ENCODE results near the gene NAP1L4. TPM values are rescaled to one million over a fixed set of nuclear protein-coding genes. Genes with fewer than 3 reads are reported as not detected.

NAP1L4 gene
- total RNA-seq, 1 experiment from 2014 or later: 80.5 TPM

DNA sequence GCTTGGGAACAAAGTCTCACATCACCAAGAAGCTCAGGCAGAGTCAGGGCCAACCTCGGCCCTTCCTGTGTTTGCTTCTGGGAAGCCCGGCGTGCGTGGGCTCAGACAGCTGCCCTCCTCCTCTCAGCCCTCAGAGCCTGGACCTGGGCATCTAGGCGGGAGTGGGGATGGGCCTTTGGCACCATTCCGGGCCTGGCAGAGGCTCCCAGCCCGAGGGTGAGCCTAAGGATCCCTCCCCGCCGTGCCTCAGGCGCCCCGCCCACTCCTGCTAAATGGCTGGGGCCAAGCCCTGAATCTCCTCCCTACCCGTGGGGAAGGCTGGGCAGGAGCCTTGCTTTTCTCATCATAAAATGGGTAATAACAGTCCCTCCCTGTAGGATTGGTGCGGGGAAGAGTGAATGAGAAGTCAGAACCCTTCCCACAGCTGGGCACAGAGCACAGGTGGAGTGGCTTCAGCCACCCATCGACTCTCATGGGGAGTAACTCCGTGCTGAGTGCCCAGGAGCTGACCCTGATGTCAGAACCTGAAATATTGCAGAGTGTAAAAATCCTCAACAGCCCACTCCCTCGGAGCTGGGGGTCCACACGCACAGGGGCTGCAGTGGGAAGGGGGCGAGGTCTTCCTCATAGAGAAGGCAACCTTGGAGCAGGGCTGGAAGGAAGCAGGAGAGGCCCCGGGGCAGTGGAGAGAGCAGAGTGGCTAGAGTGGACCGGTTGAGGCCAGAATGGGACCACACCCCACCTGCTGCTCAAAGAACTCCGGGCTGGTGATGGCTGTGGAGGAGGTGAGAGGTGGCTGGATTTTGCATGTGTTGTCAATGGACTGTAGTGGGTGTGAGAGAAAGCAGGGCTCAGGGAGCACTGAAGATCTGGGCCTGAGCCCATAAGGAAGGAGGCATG, 87.7 kb downstream of the NAP1L4 start:
- no peaks in the 10 kb centered on the region for H4K20me1 ChIP-seq (ENCODE audit: insufficient read depth, low read depth, low read length)
- no peak for DNase-seq
- H3K9ac ChIP-seq (ENCODE audit: low read length): no peak overlapping the region
- no peak overlapping the region for H3K4me2 ChIP-seq (ENCODE audit: low read depth, low read length, poor library complexity, severe bottlenecking)
- no peaks in the 10 kb centered on the region for H3K9me2 ChIP-seq (replicated peaks; ENCODE audit: insufficient read depth, low read length)
- peaks cover 18% of the 10 kb centered on the region for H3K4me1 ChIP-seq (ENCODE audit: low read length)
- no peaks in the 10 kb centered on the region for H3K79me2 ChIP-seq (ENCODE audit: low read length)
- no peaks in the 10 kb centered on the region for H3K36me3 ChIP-seq (ENCODE audit: insufficient read depth, low read length)
- no peaks in the 10 kb centered on the region for H3K9me3 ChIP-seq (ENCODE audit: low read length)
- no peak overlapping the region for H3K27ac ChIP-seq (ENCODE audit: low read length)
- H3K4me3 ChIP-seq (ENCODE audit: low read length): no peak overlapping the region
- no peaks in the 10 kb centered on the region for H3K27me3 ChIP-seq (ENCODE audit: low read length)
- H2AFZ ChIP-seq (ENCODE audit: low read length): no peak overlapping the region

DNA sequence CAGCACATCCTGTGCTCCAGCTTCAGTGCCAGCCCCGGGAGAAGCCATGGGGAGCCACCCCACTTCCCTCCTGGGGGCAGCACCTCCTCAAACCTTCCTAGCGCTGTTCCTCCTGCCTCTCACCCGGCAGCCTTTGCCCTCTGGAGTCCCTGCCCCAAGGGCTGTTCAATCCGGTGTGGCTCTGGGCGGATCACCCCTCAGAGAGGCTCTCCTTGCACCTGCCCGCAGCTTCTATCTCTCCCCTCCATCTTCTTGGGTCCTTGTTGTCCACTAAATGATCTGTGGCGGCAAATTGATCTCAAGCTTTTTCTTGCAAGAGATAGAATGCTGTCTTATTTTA, 88.5 kb downstream of the NAP1L4 start:
- no peak for DNase-seq
- H3K27me3 ChIP-seq (ENCODE audit: low read length): no peaks in the 10 kb centered on the region
- H3K9ac ChIP-seq (ENCODE audit: low read length): no peak overlapping the region
- H3K9me3 ChIP-seq (ENCODE audit: low read length): no peaks in the 10 kb centered on the region
- no peaks in the 10 kb centered on the region for H3K79me2 ChIP-seq (ENCODE audit: low read length)
- no peak overlapping the region for H3K4me3 ChIP-seq (ENCODE audit: low read length)
- H3K36me3 ChIP-seq (ENCODE audit: insufficient read depth, low read length): no peaks in the 10 kb centered on the region
- no peak overlapping the region for H2AFZ ChIP-seq (ENCODE audit: low read length)
- H3K9me2 ChIP-seq (replicated peaks; ENCODE audit: insufficient read depth, low read length): no peaks in the 10 kb centered on the region
- H3K4me1 ChIP-seq (ENCODE audit: low read length): peaks cover 18% of the 10 kb centered on the region
- no peaks in the 10 kb centered on the region for H4K20me1 ChIP-seq (ENCODE audit: insufficient read depth, low read depth, low read length)
- H3K4me2 ChIP-seq (ENCODE audit: low read depth, low read length, poor library complexity, severe bottlenecking): no peak overlapping the region
- no peak overlapping the region for H3K27ac ChIP-seq (ENCODE audit: low read length)

DNA sequence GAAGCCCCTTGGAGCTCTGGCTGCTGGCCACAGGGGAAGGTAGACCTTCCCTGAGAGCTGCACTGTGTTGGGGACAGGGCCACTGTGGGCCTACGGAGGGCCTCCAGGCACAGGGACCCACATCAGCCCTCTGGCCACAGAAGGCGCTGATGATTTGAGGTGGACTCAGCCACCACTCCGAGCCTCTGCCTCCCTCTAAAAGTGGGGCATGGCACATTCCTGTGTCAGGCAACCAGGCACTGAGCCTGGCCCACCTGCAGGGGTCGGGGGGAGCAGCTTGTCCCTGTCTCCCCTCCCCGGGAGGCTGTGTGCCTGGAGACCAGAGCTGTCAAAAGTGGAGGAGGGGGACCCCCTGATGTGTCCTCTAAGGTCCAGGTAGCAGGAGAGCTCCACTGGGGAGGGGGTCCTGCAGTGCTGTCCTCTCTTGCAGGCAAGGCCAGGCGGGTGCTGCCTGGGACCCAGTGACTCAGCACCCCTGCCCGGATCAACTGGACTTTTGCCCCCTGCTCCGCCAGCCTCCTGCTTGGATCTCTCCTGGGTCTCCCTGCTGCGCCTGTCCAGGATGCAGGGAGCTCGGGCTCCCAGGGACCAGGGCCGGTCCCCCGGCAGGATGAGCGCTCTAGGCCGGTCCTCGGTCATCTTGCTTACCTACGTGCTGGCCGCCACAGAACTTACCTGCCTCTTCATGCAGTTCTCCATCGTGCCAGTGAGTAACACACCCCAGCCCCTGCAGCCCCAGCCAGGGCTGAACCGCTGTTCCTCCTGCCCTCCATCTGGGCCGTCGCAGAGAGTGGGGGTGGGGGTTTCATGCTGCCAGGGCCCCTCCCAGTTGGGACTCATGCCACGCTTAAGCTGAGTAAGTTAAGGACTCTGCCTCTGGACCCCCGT, 89.1 kb downstream of the NAP1L4 start:
- Histone ChIP-seq H3K79me2 (ENCODE audit: low read length) (no peaks in the 10 kb centered on the region), H3K27ac (ENCODE audit: low read length) (no peak overlapping the region), H3K4me3 (ENCODE audit: low read length) (peak overlapping the region; percentile 86), H3K4me2 (ENCODE audit: low read depth, low read length, poor library complexity, severe bottlenecking) (peak overlapping the region; percentile 93), H3K27me3 (ENCODE audit: low read length) (no peaks in the 10 kb centered on the region), H3K36me3 (ENCODE audit: insufficient read depth, low read length) (no peaks in the 10 kb centered on the region), H3K9me3 (ENCODE audit: low read length) (no peaks in the 10 kb centered on the region), H3K9ac (ENCODE audit: low read length) (peak overlapping the region; percentile 88), H3K9me2 (replicated peaks; ENCODE audit: insufficient read depth, low read length) (no peaks in the 10 kb centered on the region), H2AFZ (ENCODE audit: low read length) (0 out of 2 replicates have a peak overlapping the region, but pooled peaks have one; percentile 74), H3K4me1 (ENCODE audit: low read length) (peaks cover 18% of the 10 kb centered on the region), H4K20me1 (ENCODE audit: insufficient read depth, low read depth, low read length) (no peaks in the 10 kb centered on the region)
- DNase-seq: no peak

DNA sequence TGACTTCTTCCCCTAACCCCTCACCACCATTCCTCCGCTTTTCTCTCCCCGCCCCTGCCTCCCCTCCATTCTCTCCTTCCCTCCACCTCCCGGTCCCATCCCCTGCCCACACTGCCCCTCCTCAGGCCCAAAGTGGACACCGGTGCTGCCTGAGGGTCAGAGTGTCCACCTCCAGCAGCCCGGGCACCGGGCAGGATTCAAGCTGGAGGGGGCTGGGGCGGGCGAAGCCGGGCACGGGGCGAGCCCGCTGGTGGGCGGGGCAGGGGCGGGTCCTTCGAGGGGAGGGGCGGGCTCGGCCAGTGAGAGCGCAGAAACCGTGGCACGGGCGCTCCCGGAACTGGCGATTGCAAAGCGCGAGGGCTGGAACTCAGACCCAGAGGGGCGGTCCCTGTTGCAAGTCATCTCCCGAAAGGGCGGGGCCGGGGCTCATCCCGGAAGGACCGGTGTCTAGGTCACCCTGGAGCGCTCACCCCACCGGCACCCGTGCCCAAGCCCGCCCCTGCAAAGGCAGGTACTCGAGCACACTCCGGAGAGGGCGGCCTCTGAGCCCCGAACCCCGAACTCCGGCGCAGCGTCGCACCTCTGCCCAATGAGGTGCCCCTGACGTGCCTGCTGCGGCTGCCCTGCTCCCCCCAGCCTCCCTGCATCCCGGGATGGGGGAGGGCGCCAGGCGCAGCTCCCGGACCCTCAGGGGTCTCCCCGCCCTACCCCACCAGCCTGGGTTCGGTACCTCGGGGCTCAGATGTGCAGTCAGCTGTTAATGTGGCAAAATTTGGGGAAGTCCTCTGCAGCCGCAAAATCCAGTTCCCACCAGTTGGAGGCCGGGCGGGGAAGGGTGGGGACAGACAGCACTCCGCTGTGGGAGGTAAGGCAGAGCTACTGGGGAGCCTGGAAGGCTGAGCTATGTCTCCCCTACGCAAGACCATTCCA, 90.0 kb downstream of the NAP1L4 start:
- H3K79me2 ChIP-seq (ENCODE audit: low read length): no peaks in the 10 kb centered on the region
- peak overlapping the region; percentile 88 for H3K9ac ChIP-seq (ENCODE audit: low read length)
- H3K4me3 ChIP-seq (ENCODE audit: low read length): peak overlapping the region; percentile 86
- H3K9me2 ChIP-seq (replicated peaks; ENCODE audit: insufficient read depth, low read length): no peaks in the 10 kb centered on the region
- H3K36me3 ChIP-seq (ENCODE audit: insufficient read depth, low read length): no peaks in the 10 kb centered on the region
- H4K20me1 ChIP-seq (ENCODE audit: insufficient read depth, low read depth, low read length): no peaks in the 10 kb centered on the region
- H3K27me3 ChIP-seq (ENCODE audit: low read length): no peaks in the 10 kb centered on the region
- H3K9me3 ChIP-seq (ENCODE audit: low read length): no peaks in the 10 kb centered on the region
- H3K4me2 ChIP-seq (ENCODE audit: low read depth, low read length, poor library complexity, severe bottlenecking): peak overlapping the region; percentile 93
- H3K4me1 ChIP-seq (ENCODE audit: low read length): peaks cover 18% of the 10 kb centered on the region
- H2AFZ ChIP-seq (ENCODE audit: low read length): peak overlapping the region; percentile 87; the same call in 1 of the 2 replicates
- no peak overlapping the region for H3K27ac ChIP-seq (ENCODE audit: low read length)
- peak; percentile 98 for DNase-seq

DNA sequence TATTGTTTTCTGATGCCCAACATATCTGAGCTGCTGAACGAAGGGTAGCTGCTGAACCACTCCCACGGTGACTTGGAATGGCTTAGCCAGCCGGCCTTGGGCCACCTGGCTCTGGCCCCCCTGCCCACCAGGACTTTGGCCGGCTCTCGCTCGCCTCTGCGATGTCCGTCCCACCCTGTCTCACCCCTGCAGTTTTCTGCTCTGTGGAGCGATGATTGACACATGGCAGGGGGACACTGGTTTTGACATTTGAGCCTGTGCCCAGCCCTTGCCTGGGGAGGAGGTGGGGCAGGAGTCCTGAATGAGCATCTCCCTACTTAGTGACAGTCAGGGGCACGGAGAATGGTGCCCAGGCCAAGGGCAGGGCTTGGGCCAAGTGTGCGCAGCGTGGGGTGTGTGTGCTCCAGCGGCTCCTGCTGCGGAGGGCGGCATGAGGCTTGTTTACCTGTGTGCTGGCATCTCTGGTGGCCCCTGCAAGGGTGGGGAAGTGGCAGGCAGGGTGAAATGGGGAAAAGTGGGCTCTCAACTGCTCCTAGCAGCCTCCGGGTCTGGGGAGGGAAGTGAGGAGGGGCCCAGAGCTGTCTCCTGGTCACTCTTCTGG, 90.8 kb downstream of the NAP1L4 start:
- peak overlapping the region; percentile 93 for H3K4me2 ChIP-seq (ENCODE audit: low read depth, low read length, poor library complexity, severe bottlenecking)
- peaks cover 18% of the 10 kb centered on the region for H3K4me1 ChIP-seq (ENCODE audit: low read length)
- no peak for DNase-seq
- no peaks in the 10 kb centered on the region for H3K79me2 ChIP-seq (ENCODE audit: low read length)
- H2AFZ ChIP-seq (ENCODE audit: low read length): peak overlapping the region; percentile 87; the same call in 1 of the 2 replicates
- peak overlapping the region; percentile 55; the same call in 1 of the 2 replicates for H3K4me3 ChIP-seq (ENCODE audit: low read length)
- no peak overlapping the region for H3K27ac ChIP-seq (ENCODE audit: low read length)
- no peaks in the 10 kb centered on the region for H3K27me3 ChIP-seq (ENCODE audit: low read length)
- H4K20me1 ChIP-seq (ENCODE audit: insufficient read depth, low read depth, low read length): no peaks in the 10 kb centered on the region
- H3K9me2 ChIP-seq (replicated peaks; ENCODE audit: insufficient read depth, low read length): no peaks in the 10 kb centered on the region
- H3K36me3 ChIP-seq (ENCODE audit: insufficient read depth, low read length): no peaks in the 10 kb centered on the region
- H3K9ac ChIP-seq (ENCODE audit: low read length): peak overlapping the region; percentile 69
- H3K9me3 ChIP-seq (ENCODE audit: low read length): no peaks in the 10 kb centered on the region

DNA sequence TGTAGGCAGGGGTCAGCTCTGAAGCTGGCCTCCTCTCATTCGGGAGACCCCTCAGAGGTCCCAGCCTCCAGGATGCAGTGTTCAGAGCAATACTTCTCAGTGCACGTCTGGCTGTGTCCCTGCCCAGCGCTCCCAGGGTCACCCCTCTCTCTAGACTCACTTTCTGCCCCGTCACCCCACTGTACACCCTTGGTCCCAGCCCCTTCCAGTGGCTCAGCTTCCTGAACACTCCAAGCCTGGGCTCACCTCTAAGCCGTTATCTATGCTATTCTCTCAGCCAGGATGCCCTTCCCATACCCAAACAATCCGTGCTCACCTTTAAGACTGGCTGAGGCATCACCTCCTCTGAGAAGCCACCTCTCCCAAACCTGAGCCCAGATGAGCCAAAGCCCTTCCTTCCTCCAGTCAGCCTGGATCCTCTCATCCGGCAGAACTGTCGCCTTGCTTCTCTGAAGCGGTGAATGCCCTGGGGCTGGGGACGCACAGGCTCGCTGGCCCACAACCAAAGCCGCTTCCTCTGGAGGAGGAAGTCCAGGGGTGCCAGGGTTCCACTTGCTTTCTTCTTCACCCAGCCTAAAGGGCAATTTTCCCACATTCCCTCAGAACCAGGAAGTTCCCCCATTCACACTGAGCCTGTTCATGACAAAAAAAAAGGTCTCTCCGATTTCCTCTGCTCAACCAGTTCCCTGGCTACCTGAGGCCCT, 92.9 kb downstream of the NAP1L4 start:
- Histone ChIP-seq H3K9me3 (ENCODE audit: low read length) (no peaks in the 10 kb centered on the region), H3K27me3 (ENCODE audit: low read length) (no peaks in the 10 kb centered on the region), H4K20me1 (ENCODE audit: insufficient read depth, low read depth, low read length) (no peaks in the 10 kb centered on the region), H3K79me2 (ENCODE audit: low read length) (no peaks in the 10 kb centered on the region), H3K9me2 (replicated peaks; ENCODE audit: insufficient read depth, low read length) (no peaks in the 10 kb centered on the region), H3K9ac (ENCODE audit: low read length) (no peak overlapping the region), H3K36me3 (ENCODE audit: insufficient read depth, low read length) (no peaks in the 10 kb centered on the region), H3K27ac (ENCODE audit: low read length) (no peak overlapping the region), H3K4me1 (ENCODE audit: low read length) (peaks cover 18% of the 10 kb centered on the region), H3K4me2 (ENCODE audit: low read depth, low read length, poor library complexity, severe bottlenecking) (no peak overlapping the region), H3K4me3 (ENCODE audit: low read length) (no peak overlapping the region), H2AFZ (ENCODE audit: low read length) (no peak overlapping the region)
- no peak for DNase-seq

DNA sequence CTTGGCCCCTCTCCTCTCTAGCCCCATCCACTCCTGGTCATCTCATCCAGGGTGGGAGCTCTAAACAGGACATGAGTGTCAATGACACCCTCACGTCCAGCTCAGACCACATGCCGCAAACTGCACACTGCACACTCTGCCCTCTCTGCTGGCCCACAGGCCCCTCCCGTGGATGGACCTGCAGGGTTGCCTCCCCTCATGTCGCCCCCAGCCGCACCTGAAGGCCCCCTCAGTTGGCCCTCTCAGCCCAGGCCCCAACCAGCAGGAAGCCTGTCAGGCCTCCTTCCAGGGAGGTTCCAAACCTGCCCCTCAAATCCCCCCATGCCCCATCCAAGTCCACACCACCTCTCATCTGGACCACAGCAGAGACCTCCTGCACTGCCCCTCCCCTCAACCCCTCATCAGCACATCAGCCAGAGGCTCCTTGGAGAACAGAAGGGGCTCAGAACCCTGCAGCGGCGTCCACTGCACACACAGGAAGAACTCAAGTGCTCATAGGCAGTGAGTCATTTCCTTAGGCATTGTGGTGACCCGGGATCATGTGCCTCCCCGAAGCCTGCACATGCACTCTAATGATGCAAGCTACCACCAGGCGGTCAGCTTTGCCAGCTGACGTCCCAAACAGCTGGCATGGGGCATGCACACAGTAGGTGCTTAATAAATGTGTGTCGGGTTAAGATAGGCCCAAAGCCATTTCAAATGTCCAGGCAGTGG, 93.6 kb downstream of the NAP1L4 start:
- H3K4me2 ChIP-seq (ENCODE audit: low read depth, low read length, poor library complexity, severe bottlenecking): no peak overlapping the region
- H3K79me2 ChIP-seq (ENCODE audit: low read length): no peaks in the 10 kb centered on the region
- DNase-seq: no peak
- no peak overlapping the region for H2AFZ ChIP-seq (ENCODE audit: low read length)
- H4K20me1 ChIP-seq (ENCODE audit: insufficient read depth, low read depth, low read length): no peaks in the 10 kb centered on the region
- H3K4me1 ChIP-seq (ENCODE audit: low read length): peaks cover 18% of the 10 kb centered on the region
- no peak overlapping the region for H3K4me3 ChIP-seq (ENCODE audit: low read length)
- H3K9ac ChIP-seq (ENCODE audit: low read length): no peak overlapping the region
- H3K36me3 ChIP-seq (ENCODE audit: insufficient read depth, low read length): no peaks in the 10 kb centered on the region
- H3K9me3 ChIP-seq (ENCODE audit: low read length): no peaks in the 10 kb centered on the region
- H3K27me3 ChIP-seq (ENCODE audit: low read length): no peaks in the 10 kb centered on the region
- H3K9me2 ChIP-seq (replicated peaks; ENCODE audit: insufficient read depth, low read length): no peaks in the 10 kb centered on the region
- H3K27ac ChIP-seq (ENCODE audit: low read length): no peak overlapping the region

All from Karpas-422 (cell line).